ENCODE data around the gene C19orf81. TPM values are rescaled to one million over a fixed set of nuclear protein-coding genes. Genes with fewer than 3 reads are reported as not detected.

Gene C19orf81
- total RNA-seq, 1 experiment from 2014 or later, result 22.4 TPM

DNA sequence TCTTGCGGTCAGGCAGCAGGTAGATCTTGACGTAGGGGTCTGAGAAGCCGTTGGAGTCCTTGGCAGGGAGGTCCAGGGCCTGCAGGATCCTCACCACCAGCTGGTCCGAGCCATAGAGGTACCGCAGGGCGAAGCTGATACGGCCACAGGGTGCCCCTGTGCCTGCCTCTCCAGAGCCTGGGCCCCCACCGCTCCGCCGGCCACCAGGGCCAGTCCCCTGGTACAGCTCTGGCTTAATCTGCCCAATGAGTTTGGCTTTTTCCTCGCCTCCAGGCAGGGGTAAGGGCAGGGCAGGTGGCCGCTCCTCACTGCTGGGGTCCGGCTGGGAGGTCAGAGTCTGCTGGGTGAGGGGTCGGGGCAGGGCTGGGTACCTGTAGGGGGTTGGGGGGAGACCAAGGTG, 19.4 kb upstream of the C19orf81 start:
- DNase-seq (ENCODE audit: low spot score) (no peak), ATAC-seq (no peak)
- CTCF ChIA-PET, result interaction anchor here (1.0 to 2.5 kb wide), 2 partner anchors 22 to 94 kb away, joined by 6 to 13 read pairs; partner anchors contain the start of gene CLEC11A
- Mint-ChIP-seq H3K36me3 (peaks cover 15% of the 10 kb centered on the region), H3K4me3 (no peak overlapping the region), H3K9me3 (peaks cover 12% of the 10 kb centered on the region), H3K27ac (no peak overlapping the region), H3K4me1 (no peaks in the 10 kb centered on the region), H3K27me3 (ENCODE audit: low read depth) (peaks cover 10% of the 10 kb centered on the region)
- TF ChIP-seq, protein P1, sequence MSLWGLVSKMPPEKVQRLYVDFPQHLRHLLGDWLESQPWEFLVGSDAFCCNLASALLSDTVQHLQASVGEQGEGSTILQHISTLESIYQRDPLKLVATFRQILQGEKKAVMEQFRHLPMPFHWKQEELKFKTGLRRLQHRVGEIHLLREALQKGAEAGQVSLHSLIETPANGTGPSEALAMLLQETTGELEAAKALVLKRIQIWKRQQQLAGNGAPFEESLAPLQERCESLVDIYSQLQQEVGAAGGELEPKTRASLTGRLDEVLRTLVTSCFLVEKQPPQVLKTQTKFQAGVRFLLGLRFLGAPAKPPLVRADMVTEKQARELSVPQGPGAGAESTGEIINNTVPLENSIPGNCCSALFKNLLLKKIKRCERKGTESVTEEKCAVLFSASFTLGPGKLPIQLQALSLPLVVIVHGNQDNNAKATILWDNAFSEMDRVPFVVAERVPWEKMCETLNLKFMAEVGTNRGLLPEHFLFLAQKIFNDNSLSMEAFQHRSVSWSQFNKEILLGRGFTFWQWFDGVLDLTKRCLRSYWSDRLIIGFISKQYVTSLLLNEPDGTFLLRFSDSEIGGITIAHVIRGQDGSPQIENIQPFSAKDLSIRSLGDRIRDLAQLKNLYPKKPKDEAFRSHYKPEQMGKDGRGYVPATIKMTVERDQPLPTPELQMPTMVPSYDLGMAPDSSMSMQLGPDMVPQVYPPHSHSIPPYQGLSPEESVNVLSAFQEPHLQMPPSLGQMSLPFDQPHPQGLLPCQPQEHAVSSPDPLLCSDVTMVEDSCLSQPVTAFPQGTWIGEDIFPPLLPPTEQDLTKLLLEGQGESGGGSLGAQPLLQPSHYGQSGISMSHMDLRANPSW (CRISPR knock-in tag; conservative IDR thresholded peaks at IDR 0.05; ENCODE audit: low read depth), result no peak
- TF ChIP-seq, protein P2, sequence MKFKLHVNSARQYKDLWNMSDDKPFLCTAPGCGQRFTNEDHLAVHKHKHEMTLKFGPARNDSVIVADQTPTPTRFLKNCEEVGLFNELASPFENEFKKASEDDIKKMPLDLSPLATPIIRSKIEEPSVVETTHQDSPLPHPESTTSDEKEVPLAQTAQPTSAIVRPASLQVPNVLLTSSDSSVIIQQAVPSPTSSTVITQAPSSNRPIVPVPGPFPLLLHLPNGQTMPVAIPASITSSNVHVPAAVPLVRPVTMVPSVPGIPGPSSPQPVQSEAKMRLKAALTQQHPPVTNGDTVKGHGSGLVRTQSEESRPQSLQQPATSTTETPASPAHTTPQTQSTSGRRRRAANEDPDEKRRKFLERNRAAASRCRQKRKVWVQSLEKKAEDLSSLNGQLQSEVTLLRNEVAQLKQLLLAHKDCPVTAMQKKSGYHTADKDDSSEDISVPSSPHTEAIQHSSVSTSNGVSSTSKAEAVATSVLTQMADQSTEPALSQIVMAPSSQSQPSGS (CRISPR knock-in tag; IDR thresholded peaks at IDR 0.05; ENCODE audit: borderline replicate concordance, low read depth), result no peak
- POLR2A ChIA-PET, result no interaction called here

DNA sequence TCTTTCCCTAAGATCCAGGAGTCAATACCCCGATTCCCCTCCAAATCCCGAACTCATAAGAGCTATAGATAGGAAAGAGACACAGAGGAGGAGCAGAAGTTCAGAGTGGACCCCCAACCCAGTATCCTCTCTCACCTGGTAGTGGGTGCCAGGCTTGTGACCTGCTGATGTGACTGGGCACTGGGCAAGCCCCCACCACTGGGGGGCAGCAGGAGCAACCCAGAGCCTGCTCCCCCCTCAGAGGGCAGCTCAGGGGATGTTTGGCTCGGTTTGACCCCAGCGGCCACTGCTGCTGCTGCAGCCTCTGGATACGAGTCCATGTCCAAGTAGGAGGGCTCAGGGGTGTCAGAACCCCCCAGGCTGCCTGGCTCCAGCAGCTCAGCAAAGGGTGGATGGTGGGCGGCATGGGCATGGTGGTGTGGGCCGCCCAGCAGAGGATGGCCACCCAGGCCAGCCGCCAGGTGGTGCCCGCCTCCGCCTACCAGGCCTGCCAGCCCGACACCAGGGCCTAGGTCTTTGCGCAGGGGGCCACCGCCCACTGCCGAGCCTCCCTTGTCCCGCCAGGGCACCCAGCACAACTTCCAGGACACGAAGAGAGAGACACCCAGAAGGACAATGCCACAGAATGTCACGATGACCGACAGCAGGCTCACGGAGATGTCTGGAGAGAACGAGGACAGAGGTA, 17.0 kb upstream of the C19orf81 start:
- no peak for DNase-seq (ENCODE audit: low spot score)
- ChIA-PET POLR2A (no interaction called here), CTCF (interaction anchor here (0.5 to 1.6 kb wide), 8 partner anchors 18 to 404 kb away, joined by 3 to 9 read pairs (median 4); partner anchors contain the start of gene C19orf81)
- Mint-ChIP-seq H3K27ac (no peak overlapping the region), H3K36me3 (peaks cover 38% of the 10 kb centered on the region), H3K4me1 (no peaks in the 10 kb centered on the region), H3K9me3 (peaks cover 23% of the 10 kb centered on the region), H3K4me3 (no peak overlapping the region), H3K27me3 (ENCODE audit: low read depth) (peaks cover 16% of the 10 kb centered on the region)
- peak; percentile 59 for ATAC-seq
- TF ChIP-seq IRF2 (CRISPR knock-in tag; IDR thresholded peaks at IDR 0.05; ENCODE audit: borderline replicate concordance, low read depth), result no peak
- TF ChIP-seq PRRX2 (CRISPR knock-in tag; IDR thresholded peaks at IDR 0.05), result no peak
- no peak for TF ChIP-seq ZNF219 (CRISPR knock-in tag; IDR thresholded peaks at IDR 0.05; ENCODE audit: borderline replicate concordance)
- no peak for TF ChIP-seq NFE2L1 (CRISPR knock-in tag; IDR thresholded peaks at IDR 0.05)
- no peak for TF ChIP-seq RORB (CRISPR knock-in tag; IDR thresholded peaks at IDR 0.05)
- no peak for TF ChIP-seq ZNF121 (CRISPR knock-in tag; IDR thresholded peaks at IDR 0.05)
- TF ChIP-seq GRHL2 (CRISPR knock-in tag; IDR thresholded peaks at IDR 0.05; ENCODE audit: insufficient replicate concordance, severe bottlenecking), result no peak
- TF ChIP-seq, protein P3, sequence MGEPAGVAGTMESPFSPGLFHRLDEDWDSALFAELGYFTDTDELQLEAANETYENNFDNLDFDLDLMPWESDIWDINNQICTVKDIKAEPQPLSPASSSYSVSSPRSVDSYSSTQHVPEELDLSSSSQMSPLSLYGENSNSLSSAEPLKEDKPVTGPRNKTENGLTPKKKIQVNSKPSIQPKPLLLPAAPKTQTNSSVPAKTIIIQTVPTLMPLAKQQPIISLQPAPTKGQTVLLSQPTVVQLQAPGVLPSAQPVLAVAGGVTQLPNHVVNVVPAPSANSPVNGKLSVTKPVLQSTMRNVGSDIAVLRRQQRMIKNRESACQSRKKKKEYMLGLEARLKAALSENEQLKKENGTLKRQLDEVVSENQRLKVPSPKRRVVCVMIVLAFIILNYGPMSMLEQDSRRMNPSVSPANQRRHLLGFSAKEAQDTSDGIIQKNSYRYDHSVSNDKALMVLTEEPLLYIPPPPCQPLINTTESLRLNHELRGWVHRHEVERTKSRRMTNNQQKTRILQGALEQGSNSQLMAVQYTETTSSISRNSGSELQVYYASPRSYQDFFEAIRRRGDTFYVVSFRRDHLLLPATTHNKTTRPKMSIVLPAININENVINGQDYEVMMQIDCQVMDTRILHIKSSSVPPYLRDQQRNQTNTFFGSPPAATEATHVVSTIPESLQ (CRISPR knock-in tag; IDR thresholded peaks at IDR 0.05), result no peak
- TF ChIP-seq, protein P4, sequence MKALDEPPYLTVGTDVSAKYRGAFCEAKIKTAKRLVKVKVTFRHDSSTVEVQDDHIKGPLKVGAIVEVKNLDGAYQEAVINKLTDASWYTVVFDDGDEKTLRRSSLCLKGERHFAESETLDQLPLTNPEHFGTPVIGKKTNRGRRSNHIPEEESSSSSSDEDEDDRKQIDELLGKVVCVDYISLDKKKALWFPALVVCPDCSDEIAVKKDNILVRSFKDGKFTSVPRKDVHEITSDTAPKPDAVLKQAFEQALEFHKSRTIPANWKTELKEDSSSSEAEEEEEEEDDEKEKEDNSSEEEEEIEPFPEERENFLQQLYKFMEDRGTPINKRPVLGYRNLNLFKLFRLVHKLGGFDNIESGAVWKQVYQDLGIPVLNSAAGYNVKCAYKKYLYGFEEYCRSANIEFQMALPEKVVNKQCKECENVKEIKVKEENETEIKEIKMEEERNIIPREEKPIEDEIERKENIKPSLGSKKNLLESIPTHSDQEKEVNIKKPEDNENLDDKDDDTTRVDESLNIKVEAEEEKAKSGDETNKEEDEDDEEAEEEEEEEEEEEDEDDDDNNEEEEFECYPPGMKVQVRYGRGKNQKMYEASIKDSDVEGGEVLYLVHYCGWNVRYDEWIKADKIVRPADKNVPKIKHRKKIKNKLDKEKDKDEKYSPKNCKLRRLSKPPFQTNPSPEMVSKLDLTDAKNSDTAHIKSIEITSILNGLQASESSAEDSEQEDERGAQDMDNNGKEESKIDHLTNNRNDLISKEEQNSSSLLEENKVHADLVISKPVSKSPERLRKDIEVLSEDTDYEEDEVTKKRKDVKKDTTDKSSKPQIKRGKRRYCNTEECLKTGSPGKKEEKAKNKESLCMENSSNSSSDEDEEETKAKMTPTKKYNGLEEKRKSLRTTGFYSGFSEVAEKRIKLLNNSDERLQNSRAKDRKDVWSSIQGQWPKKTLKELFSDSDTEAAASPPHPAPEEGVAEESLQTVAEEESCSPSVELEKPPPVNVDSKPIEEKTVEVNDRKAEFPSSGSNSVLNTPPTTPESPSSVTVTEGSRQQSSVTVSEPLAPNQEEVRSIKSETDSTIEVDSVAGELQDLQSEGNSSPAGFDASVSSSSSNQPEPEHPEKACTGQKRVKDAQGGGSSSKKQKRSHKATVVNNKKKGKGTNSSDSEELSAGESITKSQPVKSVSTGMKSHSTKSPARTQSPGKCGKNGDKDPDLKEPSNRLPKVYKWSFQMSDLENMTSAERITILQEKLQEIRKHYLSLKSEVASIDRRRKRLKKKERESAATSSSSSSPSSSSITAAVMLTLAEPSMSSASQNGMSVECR (CRISPR knock-in tag; IDR thresholded peaks at IDR 0.05; ENCODE audit: borderline replicate concordance), result no peak
- TF ChIP-seq, protein P5, sequence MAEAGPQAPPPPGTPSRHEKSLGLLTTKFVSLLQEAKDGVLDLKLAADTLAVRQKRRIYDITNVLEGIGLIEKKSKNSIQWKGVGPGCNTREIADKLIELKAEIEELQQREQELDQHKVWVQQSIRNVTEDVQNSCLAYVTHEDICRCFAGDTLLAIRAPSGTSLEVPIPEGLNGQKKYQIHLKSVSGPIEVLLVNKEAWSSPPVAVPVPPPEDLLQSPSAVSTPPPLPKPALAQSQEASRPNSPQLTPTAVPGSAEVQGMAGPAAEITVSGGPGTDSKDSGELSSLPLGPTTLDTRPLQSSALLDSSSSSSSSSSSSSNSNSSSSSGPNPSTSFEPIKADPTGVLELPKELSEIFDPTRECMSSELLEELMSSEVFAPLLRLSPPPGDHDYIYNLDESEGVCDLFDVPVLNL (CRISPR knock-in tag; IDR thresholded peaks at IDR 0.05; ENCODE audit: borderline replicate concordance, low read depth), result no peak
- TF ChIP-seq CBFB (CRISPR knock-in tag; IDR thresholded peaks at IDR 0.05; ENCODE audit: low read depth), result no peak
- TF ChIP-seq, protein P6, sequence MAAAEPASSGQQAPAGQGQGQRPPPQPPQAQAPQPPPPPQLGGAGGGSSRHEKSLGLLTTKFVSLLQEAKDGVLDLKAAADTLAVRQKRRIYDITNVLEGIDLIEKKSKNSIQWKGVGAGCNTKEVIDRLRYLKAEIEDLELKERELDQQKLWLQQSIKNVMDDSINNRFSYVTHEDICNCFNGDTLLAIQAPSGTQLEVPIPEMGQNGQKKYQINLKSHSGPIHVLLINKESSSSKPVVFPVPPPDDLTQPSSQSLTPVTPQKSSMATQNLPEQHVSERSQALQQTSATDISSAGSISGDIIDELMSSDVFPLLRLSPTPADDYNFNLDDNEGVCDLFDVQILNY (CRISPR knock-in tag; IDR thresholded peaks at IDR 0.05), result no peak
- no peak for TF ChIP-seq TEAD4 (CRISPR knock-in tag; IDR thresholded peaks at IDR 0.05)
- TF ChIP-seq SOX15 (CRISPR knock-in tag; IDR thresholded peaks at IDR 0.05), result no peak
- no peak for TF ChIP-seq NFYB (CRISPR knock-in tag; conservative IDR thresholded peaks at IDR 0.05; ENCODE audit: low read depth)
- TF ChIP-seq, protein P7, sequence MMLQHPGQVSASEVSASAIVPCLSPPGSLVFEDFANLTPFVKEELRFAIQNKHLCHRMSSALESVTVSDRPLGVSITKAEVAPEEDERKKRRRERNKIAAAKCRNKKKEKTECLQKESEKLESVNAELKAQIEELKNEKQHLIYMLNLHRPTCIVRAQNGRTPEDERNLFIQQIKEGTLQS (CRISPR knock-in tag; conservative IDR thresholded peaks at IDR 0.05), result no peak
- TF ChIP-seq JAZF1 (CRISPR knock-in tag; IDR thresholded peaks at IDR 0.05), result no peak
- TF ChIP-seq, protein P8, sequence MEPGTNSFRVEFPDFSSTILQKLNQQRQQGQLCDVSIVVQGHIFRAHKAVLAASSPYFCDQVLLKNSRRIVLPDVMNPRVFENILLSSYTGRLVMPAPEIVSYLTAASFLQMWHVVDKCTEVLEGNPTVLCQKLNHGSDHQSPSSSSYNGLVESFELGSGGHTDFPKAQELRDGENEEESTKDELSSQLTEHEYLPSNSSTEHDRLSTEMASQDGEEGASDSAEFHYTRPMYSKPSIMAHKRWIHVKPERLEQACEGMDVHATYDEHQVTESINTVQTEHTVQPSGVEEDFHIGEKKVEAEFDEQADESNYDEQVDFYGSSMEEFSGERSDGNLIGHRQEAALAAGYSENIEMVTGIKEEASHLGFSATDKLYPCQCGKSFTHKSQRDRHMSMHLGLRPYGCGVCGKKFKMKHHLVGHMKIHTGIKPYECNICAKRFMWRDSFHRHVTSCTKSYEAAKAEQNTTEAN (CRISPR knock-in tag; IDR thresholded peaks at IDR 0.05), result no peak
